HG02571 (cell line): ENCODE results near the gene IGSF9.

Experiments
- ATAC-seq: cut with Tn5 transposase; IDR thresholded peaks from one replicate; pipeline ENCODE4 v1.9.1; 2021; ENCODE audit warnings: mild to moderate bottlenecking, moderate library complexity; ENCODE audit not compliant: unreplicated experiment

Gene IGSF9

GRCh38 chr1:159934136-159935039 is 11.0 kb downstream of the IGSF9 start:
- no peak for ATAC-seq

- ATAC-seq = no peak
Observed at GRCh38 chr1:159933347-159933746, 12.1 kb downstream of the IGSF9 start.

GRCh38 chr1:159932296-159933285 is 12.8 kb downstream of the IGSF9 start:
- ATAC-seq = no peak

GRCh38 chr1:159931795-159932173 is 13.6 kb downstream of the IGSF9 start:
- no peak for ATAC-seq

- ATAC-seq = no peak
Observed at GRCh38 chr1:159931101-159931794, 14.2 kb downstream of the IGSF9 start.

GRCh38 chr1:159930634-159931033 is 14.8 kb downstream of the IGSF9 start:
- no peak for ATAC-seq

GRCh38 chr1:159930216-159930615 is 15.2 kb downstream of the IGSF9 start:
- ATAC-seq = no peak

GRCh38 chr1:159929155-159930051 is 16.0 kb downstream of the IGSF9 start:
- no peak for ATAC-seq

GRCh38 chr1:159928491-159929050 is 16.8 kb downstream of the IGSF9 start:
- ATAC-seq = no peak

- no peak for ATAC-seq
Observed at GRCh38 chr1:159927849-159928431, 17.5 kb downstream of the IGSF9 start.

- no peak for ATAC-seq
Observed at GRCh38 chr1:159927211-159927848, 18.1 kb downstream of the IGSF9 start.

- peak; percentile 6 for ATAC-seq
Observed at GRCh38 chr1:159925719-159926078, 19.7 kb downstream of the IGSF9 start.

- peak; percentile 55 for ATAC-seq
Observed at GRCh38 chr1:159924791-159925718, 20.4 kb downstream of the IGSF9 start, which contains the start of gene TAGLN2. TSS of gene TAGLN2 (minus strand) at chr1:159925507. CDS start at chr1:159920509, 4,998 bp downstream.

- ATAC-seq = no peak
Observed at GRCh38 chr1:159924025-159924790, 21.2 kb downstream of the IGSF9 start.

GRCh38 chr1:159923203-159924024 is 22.0 kb downstream of the IGSF9 start:
- peak; percentile 27 for ATAC-seq
